GM12878 (cell line): Measurements from ENCODE around the gene CATSPERD. TPM values are rescaled to one million over a fixed set of nuclear protein-coding genes. Genes with fewer than 3 reads are reported as not detected.
A peak's percentile ranks its signal among the peaks of the same experiment; 100 is the strongest.

Source experiments
- CEBPB ChIP-seq, 2 experiments: fragments of 150-350 bp in 1 of 2; IDR thresholded peaks; 2 replicates each; pipeline ENCODE4 v1.6.1; 2012 to 2014; ENCODE audit warnings: low read depth in 2 of 2, low read length in 2 of 2, borderline replicate concordance in 1 of 2, inconsistent platforms in 1 of 2
- CHD2 ChIP-seq: IDR thresholded peaks from 2 replicates; pipeline ENCODE4 v1.6.1; 2011; ENCODE audit warnings: low read depth, low read length, improper control_type of control experiment, borderline replicate concordance
- CREB1 ChIP-seq: IDR thresholded peaks from 2 replicates; pipeline ENCODE4 v1.6.1; 2012; ENCODE audit warnings: low read depth, mild to moderate bottlenecking, inconsistent platforms
- EED ChIP-seq: sonication (generic); IDR thresholded peaks from 2 replicates; pipeline ENCODE4 v1.6.1; 2016; ENCODE audit warnings: antibody characterized with exemption, low read depth
- FOXK2 ChIP-seq: fragments of 450-650 bp; IDR thresholded peaks from 2 replicates; pipeline ENCODE4 v1.6.1; 2017; ENCODE audit warnings: mild to moderate bottlenecking, moderate library complexity
- HDAC2 ChIP-seq: fragments of 200-600 bp; sonication (generic); IDR thresholded peaks from 2 replicates; pipeline ENCODE4 v1.6.1; 2017
- HDAC6 ChIP-seq: fragments of 200-600 bp; sonication (generic); IDR thresholded peaks from one replicate; pipeline ENCODE4 v1.8.0; 2017; ENCODE audit warnings: antibody characterized with exemption; ENCODE audit not compliant: unreplicated experiment
- JUNB ChIP-seq: IDR thresholded peaks from 2 replicates; pipeline ENCODE4 v1.6.1; 2016; ENCODE audit warnings: antibody characterized with exemption, mild to moderate bottlenecking
- NFYA ChIP-seq: IDR thresholded peaks from 2 replicates; pipeline ENCODE4 v1.6.1; 2011; ENCODE audit warnings: low read depth, mild to moderate bottlenecking, low read length, improper control_type of control experiment, borderline replicate concordance
- NR2C1 ChIP-seq: fragments of 450-650 bp; IDR thresholded peaks from 2 replicates; pipeline ENCODE4 v1.6.1; 2017; ENCODE audit warnings: antibody characterized with exemption, mild to moderate bottlenecking, moderate library complexity
- PAX5 ChIP-seq: IDR thresholded peaks from 2 replicates; pipeline ENCODE4 v1.6.1; 2011; ENCODE audit warnings: low read depth, low read length, borderline replicate concordance
- PAX8 ChIP-seq: fragments of 450-650 bp; IDR thresholded peaks from 2 replicates; pipeline ENCODE4 v1.6.1; 2017; ENCODE audit warnings: mild to moderate bottlenecking, moderate library complexity
- RB1 ChIP-seq: fragments of 450-650 bp; formaldehyde crosslinking; IDR thresholded peaks from 2 replicates; pipeline ENCODE4 v1.6.1; 2017; ENCODE audit warnings: mild to moderate bottlenecking, borderline replicate concordance
- SIX5 ChIP-seq: IDR thresholded peaks from 2 replicates; pipeline ENCODE4 v1.6.1; 2011; ENCODE audit warnings: mild to moderate bottlenecking, low read depth, low read length, moderate library complexity; ENCODE audit not compliant: severe bottlenecking
- SPI1 ChIP-seq: IDR thresholded peaks from 2 replicates; pipeline ENCODE4 v1.6.1; 2011; ENCODE audit warnings: low read depth, mild to moderate bottlenecking, low read length, moderate library complexity, borderline replicate concordance; ENCODE audit not compliant: insufficient read depth
- SREBF2 ChIP-seq: IDR thresholded peaks from 2 replicates; pipeline ENCODE4 v1.6.1; 2012; ENCODE audit warnings: mild to moderate bottlenecking, low read length
- SRF ChIP-seq, 2 experiments: IDR thresholded peaks; 2 replicates each; pipeline ENCODE4 v1.6.1; 2011; ENCODE audit warnings: low read depth in 2 of 2, low read length in 2 of 2, mild to moderate bottlenecking in 1 of 2, moderate library complexity in 1 of 2
- STAT3 ChIP-seq: IDR thresholded peaks from 2 replicates; pipeline ENCODE4 v1.6.1; 2011; ENCODE audit warnings: low read depth, low read length, improper control_type of control experiment
- ZBTB33 ChIP-seq: fragments of 450-650 bp; IDR thresholded peaks from 2 replicates; pipeline ENCODE4 v1.6.1; 2017; ENCODE audit warnings: mild to moderate bottlenecking
- ZNF274 ChIP-seq: IDR thresholded peaks from one replicate; pipeline ENCODE4 v1.8.0; 2011; ENCODE audit not compliant: insufficient read length, insufficient read depth
- ZNF384 ChIP-seq: IDR thresholded peaks from 2 replicates; pipeline ENCODE4 v1.6.1; 2012; ENCODE audit warnings: low read depth, mild to moderate bottlenecking, low read length, improper control_type of control experiment, borderline replicate concordance
- ZNF622 ChIP-seq: fragments of 450-650 bp; IDR thresholded peaks from 2 replicates; pipeline ENCODE4 v1.6.1; 2017; ENCODE audit warnings: mild to moderate bottlenecking, inconsistent platforms
- polyA plus RNA-seq, 11 experiments: library from polyadenylated mRNA; depleted of rRNA in 4 of 11; unstranded in 6 of 11; stranded (reverse) in 5 of 11; fragments of >200 nt; fragmentation: Nextera tagmentation in 4 of 11; fragmentation: Illumina TruSeq in 1 of 11; extraction: Ambion mirVana in 4 of 11; extraction: Trizol in 1 of 11; gene quantifications; 1 replicate in 1 of 11; 2 replicates in 10 of 11; pipeline versions ENCODE4 v1.2.1 to v1.2.3, GENCODE V29; 2011 to 2016; ENCODE audit warnings: inconsistent platforms in 2 of 11, missing spikeins in 2 of 11, low read depth in 1 of 11
- total RNA-seq, 4 experiments: library from RNA; depleted of rRNA in 3 of 4; stranded (reverse); fragments of >200 nt in 3 of 4; fragmentation: Illumina TruSeq in 1 of 4; extraction: Trizol in 1 of 4; gene quantifications; 2 replicates each; pipeline versions ENCODE4 v1.2.1 to v1.2.3, GENCODE V29; 2013 to 2021
- TF ChIP-seq, protein P1 (sequence below): fragments of 450-650 bp; formaldehyde crosslinking; IDR thresholded peaks from 2 replicates; pipeline ENCODE4 v1.4.0; 2022; ENCODE audit warnings: mild to moderate bottlenecking, moderate library complexity

CATSPERD gene
- total and polyA plus RNA-seq, 10 of the 15 experiments (the other 5 are each of a cell fraction or from before 2014, with no cell fraction given), result 0.02 to 0.38 (median 0.11) TPM; not detected in 5

GRCh38 chr19:5680437-5681368 is 39.7 kb upstream of the CATSPERD start, which contains the start of the genes HSD11B1L and MICOS13 (continued):
- TF ChIP-seq PAX8 (no peak), ZNF274 (no peak), EED (no peak), CHD2 (peak; percentile 77), PAX5 (0 out of 2 replicates have a peak, but pooled peaks have one; percentile 45), RB1 (no peak), SRF (IDR thresholded peaks at IDR 0.05; ENCODE audit: low read depth in 2 of 2, low read length in 2 of 2) (peak in 1 of 2 experiments; percentile 70; a peak in 2 of 4 replicates), FOXK2 (no peak), ZNF384 (no peak), JUNB (no peak), ZNF622 (no peak), NR2C1 (peak; percentile 84), HDAC2 (no peak), NFYA (no peak), STAT3 (no peak), SIX5 (peak; percentile 95), HDAC6 (peak; percentile 65), ZBTB33 (no peak; the same call in 1 of the 2 replicates), SREBF2 (no peak), CEBPB (IDR thresholded peaks at IDR 0.05; ENCODE audit: borderline replicate concordance in 1 of 2, low read depth in 2 of 2, low read length in 2 of 2) (no peak), CREB1 (peak; percentile 90), SPI1 (no peak)
- TF ChIP-seq, protein P1, sequence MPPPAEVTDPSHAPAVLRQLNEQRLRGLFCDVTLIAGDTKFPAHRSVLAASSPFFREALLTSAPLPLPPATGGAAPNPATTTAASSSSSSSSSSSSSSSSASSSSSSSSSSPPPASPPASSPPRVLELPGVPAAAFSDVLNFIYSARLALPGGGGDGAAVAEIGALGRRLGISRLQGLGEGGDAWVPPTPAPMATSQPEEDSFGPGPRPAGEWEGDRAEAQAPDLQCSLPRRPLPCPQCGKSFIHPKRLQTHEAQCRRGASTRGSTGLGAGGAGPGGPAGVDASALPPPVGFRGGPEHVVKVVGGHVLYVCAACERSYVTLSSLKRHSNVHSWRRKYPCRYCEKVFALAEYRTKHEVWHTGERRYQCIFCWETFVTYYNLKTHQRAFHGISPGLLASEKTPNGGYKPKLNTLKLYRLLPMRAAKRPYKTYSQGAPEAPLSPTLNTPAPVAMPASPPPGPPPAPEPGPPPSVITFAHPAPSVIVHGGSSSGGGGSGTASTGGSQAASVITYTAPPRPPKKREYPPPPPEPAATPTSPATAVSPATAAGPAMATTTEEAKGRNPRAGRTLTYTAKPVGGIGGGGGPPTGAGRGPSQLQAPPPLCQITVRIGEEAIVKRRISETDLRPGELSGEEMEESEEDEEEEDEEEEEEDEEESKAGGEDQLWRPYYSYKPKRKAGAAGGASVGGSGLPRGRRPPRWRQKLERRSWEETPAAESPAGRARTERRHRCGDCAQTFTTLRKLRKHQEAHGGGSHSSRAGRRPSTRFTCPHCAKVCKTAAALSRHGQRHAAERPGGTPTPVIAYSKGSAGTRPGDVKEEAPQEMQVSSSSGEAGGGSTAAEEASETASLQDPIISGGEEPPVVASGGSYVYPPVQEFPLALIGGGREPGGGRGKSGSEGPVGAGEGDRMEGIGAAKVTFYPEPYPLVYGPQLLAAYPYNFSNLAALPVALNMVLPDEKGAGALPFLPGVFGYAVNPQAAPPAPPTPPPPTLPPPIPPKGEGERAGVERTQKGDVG, result no peak
